Hippocampal formation (tissue), 2 donors: ENCODE results near the gene TRAF3.

Experiments used
- DNase-seq, 2 donors: peaks; one replicate each; lab custom pipeline; 2025; lab: John Stamatoyannopoulos, UW

TRAF3 gene

DNA sequence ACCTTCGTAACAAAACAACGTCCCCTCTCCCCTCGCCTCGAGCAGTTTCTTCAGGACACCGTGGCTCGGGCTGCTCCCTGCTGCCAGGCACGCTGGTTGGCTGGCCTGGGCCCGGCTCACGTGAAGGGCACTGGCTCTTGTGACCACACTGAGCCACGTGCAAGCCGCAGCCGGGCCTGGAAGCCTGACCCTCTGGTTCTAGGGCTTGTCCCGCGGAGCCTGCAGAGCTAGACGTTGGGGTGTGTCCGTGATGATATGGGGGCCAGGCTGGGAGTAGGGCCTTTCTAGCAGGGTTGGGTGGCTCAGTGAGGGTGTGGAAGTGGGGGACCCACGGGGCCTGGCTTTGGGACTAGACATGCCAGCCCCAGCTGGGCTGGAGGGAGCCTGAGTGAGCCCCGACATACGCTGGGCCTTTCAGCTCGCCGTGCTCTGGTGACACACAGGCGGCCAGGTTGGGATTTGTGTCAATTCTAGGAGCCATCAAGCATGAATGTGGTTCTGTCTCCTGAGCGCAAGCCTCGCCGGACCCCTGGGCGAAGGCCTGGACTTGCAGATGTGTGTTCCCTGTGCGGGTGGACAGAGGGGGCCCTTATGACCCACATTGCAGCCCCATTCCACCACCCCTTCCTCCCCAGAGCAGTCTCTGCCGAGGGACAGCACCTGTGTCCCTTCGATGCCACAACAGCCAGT is 131.7 kb downstream of the TRAF3 start:
- no peak for DNase-seq

DNA sequence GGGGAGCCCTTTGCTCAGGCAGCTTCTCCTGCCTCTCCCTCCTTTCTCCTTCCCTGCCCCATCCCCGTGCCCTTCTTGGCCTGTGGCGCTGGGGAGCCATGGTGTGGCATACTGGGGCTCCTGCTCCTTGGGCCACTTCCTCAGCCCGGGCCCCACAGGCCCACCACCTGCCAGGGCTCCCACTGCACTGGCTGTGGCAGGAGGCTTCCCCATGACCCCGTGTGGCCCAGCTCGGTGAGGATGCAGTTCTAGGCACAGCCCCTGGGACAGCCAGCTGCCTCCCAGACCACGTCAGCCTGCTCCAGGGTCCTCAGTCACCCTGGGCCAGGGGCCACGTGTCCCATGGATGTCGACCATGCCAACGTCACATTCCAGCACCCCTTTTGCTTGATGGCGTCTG is 132.2 kb downstream of the TRAF3 start:
- no peak for DNase-seq

DNA sequence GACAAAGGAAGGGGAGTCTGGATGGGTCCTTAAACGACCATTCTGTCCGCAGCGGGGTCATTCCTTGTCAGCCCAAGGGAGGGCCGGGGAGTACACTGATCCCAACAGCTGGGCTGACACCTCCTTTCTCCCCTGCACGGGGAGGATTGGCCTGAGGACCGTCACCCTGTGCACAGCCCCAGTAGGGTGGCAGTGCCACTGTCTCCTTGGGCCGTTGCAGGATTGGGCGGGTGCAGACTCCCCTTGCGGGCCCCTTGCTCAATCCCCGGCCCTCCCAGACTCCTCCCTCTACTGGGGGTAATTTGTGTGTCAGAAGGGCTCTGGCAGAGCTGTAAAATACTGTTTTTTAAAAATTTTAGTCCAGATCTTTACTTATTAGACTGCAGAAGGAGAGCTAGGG is 132.7 kb downstream of the TRAF3 start:
- no peak for DNase-seq

DNA sequence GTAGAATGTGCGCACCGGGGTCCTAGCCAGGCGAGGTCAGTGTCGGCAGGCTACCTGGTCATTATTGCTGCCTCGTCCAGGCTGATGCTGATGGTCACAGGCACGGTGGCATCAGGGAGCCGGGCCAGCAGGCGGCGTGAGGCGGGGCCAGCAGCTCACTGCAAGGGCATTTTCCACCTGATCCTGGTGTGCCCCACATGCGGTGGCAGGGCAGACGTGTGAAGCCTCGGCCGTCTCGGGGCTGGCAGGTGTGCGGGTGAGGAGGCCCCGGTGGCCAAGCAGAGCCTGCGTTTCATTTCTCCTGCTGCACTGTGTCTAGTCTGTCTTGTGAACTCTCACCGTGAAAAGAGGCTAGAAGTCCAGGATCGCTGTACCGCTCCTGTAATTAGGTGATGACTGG is 133.2 kb downstream of the TRAF3 start:
- DNase-seq: no peak

DNA sequence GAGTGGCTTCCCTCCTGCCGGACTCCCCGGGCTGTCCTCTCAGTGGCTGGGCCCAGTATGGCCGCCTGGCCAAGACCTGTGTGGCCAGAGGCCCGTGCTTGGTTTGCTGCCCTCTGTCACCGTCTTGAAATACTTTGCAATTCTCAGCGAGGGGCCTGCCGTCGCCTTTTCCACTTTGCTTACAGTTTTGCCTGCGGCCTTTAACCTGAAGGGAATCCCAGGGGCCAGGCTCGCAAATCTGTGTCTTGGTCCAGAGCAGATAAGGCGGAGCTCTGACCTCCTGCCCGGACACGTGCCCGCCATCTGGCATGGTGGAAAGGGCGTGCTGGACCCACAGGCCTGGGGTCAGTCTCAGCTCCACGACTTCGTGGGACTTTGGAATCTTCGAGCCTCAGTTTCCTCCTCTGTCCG is 134.3 kb downstream of the TRAF3 start:
- DNase-seq: no peak

DNA sequence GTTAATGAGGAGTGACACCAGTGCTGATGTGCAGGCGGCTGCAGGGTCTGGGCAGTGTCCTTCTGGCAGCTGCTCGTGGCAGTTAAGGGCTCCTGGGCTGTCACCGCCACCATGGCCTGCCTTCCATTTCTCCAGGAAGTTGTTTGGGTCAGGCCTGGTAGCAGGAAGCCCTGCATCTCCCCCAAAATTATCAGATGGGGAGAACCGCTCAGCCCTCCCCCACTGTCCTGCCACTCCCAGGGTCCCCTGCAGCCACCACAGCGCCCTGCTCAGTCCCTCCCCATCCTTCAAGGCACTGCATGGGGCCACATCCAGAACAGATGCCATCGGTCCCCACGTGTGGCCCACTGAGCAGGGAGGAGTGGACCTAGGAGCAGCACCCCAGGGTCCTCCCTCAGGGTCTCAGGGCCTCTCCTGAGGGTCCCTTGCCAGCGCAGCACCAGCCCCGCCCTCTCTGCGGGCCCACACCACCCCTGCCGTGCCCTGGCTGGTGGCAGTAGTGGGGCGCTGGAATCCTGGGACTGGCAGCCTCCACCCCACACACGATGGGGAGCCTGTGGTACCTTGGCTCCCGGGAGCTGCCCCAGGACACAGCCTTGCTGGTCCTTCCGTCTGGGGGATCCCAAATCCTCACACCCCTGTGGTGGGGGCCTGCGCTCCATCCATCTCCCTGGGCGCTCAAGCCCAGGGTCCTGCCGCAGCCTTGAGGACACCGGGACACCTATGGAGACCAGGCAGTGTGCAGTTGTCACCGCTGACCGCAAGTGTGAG is 134.9 kb downstream of the TRAF3 start:
- DNase-seq: no peak

DNA sequence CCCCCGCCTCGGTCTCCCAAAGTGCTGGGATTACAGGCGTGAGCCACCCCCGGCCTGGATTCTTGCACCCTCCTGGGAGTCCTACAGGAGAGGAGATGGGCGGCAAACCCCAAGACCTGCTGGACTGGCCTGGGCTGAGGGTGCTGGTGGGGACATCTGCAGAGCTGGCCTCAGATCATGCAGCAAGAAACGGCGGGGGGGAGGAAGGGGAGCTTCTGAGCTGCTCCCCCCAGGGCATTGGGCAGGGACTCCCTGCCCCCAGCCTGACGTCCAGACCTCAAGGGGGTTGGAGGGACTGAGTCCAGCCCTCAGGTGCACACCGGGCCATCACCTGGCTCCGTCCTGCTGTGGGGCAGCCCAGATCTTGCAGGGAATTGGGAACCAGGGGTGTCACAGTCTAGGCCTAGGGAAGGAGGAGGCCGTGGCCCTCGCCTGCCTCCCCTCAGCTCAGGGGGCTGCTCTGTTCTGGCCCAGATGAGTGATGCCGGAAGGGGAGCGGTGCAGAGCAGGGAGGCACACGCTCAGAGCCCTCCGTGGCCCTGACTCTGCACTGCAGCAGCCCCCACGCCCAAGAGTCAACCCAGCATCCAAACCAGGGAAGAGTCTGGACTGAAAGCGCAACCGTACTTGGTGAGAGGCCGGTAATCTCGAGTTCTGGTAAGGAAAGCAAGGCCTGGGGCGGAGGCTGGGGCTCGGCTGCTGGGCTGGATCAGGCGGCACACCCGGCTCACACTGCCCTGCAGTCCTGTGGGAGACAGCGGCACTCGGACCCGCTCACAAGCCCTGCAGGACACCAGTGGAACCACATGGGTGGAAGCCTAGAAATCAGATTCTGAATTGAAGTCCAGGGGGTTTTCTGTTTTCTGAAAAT is 136.3 kb downstream of the TRAF3 start:
- no peak for DNase-seq

DNA sequence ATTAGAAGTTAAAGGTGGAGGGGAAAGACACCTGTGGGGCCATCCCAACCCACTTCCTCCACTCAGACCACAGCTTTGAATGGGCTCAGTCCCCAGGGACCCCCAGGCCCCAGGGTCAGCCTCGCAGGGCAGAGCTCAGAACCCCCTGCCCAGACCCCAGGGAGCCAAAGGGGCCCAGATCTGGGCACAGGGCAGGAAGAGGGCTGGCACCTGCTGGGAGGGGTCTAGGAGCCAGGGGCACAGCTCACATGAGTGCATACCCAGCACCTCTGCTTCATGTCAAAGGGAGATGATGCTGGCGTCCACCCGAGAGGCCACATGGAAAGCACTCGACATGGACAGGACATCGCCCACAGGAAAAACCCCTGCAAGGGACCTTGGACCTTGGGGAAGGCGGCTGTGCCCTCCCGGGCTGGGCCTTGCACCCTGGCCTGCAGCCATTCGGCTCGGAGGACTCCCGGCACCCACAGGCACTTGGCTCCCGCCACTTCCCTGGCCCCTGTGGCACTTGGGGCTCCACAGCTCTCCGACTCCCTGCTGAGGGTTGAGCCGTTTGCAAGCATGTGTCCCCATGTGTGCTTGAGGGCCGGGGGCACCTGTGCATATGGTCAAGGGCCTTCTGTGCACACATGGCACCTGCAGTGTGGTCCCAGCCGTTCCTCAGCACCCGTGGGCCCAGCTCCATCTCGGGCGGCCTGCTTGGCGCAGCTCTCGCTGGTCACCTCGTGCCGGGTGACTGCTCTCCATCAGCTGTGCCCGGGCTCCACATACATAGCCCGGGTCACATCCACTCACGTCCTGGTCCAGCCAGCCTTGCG is 137.4 kb downstream of the TRAF3 start:
- no peak for DNase-seq

DNA sequence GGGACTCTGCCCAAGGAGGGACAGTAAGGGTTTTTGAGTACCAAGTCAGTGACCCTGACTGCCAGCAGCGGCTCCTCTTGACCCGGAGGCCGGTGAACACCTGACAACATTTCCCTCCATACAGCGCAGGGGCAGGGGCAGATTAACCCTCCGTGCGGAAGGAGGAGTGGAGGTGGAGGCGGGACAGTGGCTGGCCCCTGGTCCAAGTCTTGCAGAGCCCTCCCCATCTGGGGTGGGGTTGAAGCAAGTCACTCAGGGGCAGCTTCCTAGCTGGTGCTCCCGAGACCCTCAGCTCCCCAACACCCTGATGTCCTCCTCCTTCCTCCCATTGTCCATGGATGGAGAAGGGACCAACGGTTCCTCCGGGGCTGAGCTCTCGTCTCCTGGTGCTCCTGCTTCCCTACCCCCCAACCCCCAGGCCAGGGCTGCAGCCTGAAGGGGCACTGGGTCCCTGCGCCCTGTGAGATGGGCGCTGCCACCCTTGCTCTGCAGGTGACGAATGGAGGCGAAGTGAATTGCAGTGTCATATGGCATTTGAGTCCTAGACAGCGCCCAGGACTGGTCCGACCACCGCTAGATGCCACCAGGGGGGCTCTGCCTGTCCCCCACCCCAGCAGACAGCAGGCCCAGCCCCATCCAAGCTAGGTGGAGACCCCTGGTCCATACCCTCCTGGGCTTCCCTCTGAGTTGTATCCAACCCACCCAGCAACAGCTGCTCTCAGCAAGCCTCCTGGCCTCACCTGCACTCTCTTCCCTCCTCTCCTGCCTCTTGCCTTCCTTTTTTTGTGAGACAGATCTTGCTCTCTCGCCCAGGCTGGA is 138.3 kb downstream of the TRAF3 start:
- no peak for DNase-seq

DNA sequence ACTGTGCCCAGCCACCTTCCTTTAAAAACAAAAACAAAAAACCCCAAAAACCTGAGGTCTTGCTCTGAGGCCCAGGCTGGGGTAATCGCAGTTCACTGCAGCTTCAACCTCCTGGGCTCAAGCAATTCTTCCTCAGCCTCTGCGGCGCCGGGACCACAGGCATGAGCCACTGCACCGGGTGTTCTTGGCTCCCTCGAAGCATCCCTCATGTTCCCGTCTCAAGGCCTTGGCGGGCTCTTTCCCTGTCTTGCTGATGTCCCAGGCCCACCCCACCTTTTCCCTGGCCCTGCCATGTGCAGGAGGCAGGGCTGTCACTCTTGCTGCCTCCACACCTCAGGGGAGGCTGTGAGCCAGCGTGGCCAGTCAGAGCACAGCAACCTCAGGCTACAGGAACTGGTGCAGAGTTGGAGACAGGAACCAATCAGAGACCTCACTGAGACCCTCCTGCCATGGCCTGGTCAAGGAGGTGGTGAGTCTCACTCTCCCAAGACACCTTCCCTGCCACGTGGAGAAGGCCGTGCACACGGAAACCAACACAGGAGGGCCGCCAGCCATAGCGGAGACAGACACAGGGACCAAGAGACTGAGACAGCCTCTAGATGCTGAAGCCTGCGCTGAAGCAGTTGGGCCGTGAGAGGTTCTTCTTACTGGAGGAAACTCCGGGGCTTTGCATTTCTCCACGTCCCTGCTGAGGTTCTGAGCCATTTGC is 139.3 kb downstream of the TRAF3 start:
- no peak for DNase-seq

DNA sequence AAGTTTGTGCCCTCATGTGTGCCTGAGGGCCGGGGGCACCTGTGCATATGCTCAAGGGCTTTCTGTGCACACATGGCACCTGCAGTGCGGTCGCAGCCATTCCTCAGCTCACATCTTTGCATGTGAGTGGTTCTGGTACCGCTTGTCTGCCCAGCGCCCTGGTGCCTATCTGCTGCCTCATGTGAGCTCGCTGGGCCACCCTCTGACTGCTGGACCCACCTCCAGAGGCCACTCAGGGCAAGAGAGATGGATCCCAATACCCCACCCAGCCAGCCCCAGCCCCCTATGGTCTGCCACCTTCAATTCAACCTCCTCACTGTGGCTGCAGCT is 139.8 kb downstream of the TRAF3 start:
- DNase-seq: no peak

DNA sequence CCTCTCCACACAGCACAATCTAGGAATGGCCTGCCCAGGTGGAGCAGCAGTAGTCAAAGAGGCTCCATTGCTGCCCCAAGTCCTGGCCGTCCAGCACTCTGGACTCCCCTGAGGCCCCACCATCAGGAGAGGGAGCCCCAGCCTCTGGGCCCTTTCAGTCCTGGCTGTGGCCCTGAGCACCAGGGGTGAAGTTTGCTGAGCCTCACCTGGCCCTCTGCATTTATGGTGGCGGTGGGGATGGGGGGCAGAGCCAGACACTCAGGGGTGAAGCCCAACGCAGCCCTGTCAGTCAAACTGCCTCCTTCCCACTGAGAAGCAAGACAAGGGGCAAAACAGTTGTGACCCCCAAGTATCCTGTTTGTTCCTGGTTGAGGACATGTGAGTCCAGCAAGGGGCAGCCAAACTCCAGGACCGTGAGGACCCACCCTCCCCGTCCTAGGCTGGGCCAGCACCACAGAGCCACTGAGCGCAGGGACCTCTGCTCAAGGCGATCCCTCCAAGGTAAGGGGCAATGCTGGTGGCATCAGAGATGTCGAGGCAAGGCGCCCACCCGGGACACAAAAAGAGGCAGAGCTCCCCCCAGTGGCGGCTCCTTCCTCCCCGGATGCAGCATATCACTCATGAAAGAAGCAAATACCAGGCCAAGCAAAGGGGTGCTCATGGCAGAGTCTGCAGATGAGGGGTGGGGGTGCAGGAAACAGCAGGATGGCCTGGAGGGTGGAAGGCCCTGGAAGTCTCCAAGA is 140.4 kb downstream of the TRAF3 start:
- peak in 1 of 2 donors; percentile 16 for DNase-seq

DNA sequence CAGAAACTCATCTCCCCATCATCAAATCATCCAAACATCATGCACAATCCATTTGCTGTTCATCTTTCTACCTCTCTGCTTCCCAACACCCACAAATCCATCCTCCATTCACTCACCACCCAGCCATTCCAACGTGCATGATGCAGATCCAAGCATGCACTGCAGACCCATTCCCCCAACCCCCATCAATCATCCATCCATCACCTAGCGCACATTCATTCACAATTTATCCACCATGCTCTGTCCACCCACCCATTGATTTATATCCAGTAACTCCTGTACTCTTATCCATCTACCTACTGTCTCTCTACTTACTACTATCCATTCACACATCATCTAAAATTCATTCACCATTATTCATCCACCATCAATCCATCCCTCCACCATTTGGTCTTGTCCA is 141.2 kb downstream of the TRAF3 start:
- DNase-seq: no peak

DNA sequence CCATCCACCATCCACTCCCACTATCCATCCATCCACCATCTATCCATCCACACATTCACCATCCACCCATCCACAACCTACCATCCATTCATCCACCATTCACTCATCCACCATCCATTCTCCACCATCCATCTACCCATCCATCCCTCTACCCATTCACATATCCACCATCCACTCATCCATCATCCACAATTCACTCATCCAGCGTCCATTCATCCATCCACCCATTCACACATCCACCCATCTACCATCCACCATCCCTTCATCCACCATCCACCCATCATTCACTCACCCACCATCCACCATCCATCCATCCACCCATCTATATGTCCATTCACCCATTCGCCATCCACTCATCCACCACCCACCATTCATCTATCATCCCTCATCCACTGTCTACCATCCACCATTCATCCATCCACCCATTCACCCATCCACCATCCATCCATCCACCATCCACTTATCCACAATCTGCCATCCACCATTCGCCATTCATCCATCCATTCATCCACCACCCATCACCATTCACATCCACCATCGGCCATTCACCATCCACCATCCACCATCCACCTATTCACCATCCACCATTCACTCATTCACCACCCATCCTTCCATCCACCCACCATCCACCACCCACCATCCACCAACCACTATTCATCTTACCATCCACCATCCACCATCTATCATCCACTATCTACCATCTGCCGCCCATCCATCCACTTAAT is 143.2 kb downstream of the TRAF3 start:
- no peak for DNase-seq

DNA sequence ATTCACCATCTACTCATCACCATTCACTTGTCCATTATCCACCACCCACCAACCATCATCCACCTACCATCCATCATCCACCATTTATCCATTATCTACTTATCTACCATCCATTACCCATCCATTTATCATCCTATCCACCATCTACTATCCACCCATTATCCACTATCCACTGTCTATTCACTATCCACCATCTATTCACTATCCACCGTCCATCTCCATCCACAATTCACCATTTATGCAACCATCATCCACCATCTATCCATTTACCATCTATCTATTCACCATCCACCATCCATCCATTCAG is 143.7 kb downstream of the TRAF3 start:
- no peak for DNase-seq

DNA sequence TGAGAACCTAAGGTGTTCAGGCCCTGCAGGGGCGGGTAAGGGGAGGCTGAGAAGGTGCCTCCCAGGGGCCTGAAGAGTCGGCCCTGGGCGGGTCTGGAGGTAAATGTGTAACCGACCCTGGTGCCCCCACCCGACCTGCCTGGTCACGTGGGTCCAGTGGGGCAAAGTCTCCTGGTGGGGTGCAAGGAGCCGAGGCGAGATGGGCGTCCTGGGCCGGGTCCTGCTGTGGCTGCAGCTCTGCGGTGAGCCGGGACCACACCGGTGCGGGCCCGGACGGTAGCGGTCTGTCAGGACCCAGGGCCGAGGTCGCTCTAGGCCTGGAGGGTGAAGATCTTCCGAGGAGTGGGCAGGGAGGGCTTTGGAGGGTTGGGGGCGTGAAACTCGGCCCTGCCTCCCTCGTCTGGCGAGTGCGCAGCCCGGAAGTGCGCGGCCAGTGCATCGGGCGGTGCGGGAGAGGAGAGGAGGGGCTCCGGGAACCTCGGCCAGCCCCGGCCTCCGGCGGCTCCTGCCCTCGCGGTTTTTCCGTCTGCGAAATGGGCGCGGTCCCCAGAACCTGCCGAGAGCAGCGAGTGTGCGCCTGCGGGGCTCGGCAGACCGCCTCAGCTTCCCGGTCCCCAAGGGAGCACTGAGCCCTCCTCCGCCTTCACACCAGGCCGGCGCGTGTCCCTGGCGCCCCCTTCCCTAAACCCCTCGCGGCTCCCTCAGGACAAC is 145.4 kb downstream of the TRAF3 start, which contains the start of gene AMN:
TSS of gene AMN (plus strand) at position 174 of the 711 bp plus-strand sequence. CDS start at position 200, 26 bp downstream.
- DNase-seq: no peak

DNA sequence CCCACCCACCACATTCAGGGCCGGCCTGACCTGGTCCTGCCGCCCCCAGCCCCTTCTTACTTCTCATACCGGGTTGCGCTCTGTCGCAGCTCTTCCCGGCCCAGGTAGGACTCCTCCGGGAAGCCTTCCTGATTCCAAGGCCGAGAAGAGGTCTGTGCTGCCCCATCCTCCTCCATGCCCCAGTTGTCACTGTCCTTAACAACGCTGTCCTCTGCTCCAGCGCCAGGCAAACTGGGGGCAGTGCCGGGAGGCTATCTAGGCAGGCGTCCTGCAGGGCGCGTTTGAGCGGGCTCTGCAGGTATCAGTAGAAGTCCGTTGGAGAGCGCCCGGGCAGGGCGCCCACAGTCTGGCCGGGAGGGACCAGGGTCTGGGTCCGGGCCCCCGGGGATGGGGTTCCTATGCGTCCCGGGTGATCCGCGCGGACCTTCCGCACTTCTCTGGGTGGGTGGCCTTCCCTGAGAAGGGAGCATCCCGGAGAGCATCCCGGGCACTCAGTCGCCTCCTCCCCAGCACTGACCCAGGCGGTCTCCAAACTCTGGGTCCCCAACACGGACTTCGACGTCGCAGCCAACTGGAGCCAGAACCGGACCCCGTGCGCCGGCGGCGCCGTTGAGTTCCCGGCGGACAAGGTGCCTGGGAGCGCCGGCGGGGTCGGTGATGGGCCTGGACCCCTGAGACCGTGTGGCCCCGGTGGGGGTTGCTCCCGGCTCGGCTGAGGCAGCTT is 146.1 kb downstream of the TRAF3 start:
- DNase-seq: no peak
